Measurements from ENCODE around the gene MSI2. TPM values are rescaled to one million over a fixed set of nuclear protein-coding genes. Genes with fewer than 3 reads are reported as not detected.
A peak's percentile ranks its signal among the peaks of the same experiment; 100 is the strongest.

MSI2 gene
- total RNA-seq, 1 donor from 2014 or later: 31.3 TPM

DNA sequence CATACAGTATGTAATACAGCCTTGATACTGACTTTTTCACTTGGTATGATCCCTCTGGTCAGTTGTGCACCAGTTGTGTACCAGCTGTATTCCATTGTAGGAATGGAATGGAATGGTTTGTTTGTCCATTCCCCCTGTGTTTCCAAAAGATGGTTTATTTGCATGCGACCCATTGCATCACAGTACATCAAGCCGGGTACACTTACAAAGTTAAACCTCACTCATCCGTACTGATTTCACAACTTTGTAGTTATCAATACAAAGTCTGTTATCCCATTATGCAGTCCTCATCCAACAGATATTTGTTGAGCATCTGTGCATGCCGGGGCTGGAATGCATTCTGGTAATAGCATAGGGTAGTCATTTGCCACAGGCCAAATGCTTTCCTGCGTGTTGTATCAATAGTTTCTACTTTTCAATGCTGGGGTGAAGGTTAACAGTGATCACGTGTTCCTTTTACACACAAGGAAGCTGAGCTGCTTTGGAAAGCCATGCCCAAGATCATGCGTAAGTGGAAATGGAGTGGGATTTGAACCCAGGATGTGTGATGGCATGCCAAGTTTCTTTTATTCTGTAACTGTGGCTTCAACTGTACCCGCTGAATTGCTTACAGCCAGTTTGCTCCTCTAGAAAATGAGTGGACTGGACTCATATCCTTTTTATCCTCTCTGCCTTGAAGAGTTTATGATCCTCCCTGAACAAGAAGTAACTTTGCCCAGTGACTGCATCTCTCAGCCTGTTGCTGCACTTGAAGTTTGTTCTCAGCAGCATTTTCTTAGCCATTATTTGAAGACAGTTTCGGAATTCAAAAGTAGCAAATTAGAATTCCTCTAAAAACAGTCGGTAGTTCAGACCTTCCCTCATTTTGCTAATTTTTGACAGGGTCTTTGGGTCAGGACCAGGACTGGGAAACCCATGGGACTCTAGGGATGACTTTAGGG, 260.2 kb downstream of the MSI2 start:
- DNase-seq: no peak
- Histone ChIP-seq H3K4me1 (peaks cover 8% of the 10 kb centered on the region), H3K27me3 (no peaks in the 10 kb centered on the region), H3K27ac (no peak overlapping the region), H3K9me3 (no peaks in the 10 kb centered on the region), H3K36me3 (no peaks in the 10 kb centered on the region), H3K4me3 (no peak overlapping the region)
- intact Hi-C loops (cut with DNase I): no loop called here
- TF ChIP-seq CTCF (IDR thresholded peaks at IDR 0.05): no peak
- no peak for ATAC-seq

DNA sequence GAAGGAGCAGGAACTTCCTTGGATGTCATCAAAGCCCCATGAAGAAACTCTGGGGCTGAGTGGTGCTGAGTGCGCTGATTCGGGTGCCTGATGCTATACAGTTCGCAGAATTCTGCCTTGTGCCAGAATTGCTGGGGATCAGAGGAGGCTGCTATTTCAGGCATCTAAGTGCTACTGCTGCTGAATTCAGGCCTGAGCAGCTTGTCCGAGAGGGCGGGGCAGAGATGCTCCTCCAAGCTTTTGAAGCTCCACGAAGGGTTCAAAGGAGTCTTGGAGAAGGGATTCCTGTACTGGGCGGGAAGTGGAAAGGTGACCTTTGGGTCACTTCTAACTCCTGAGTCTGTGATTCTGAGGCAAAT, 260.9 kb downstream of the MSI2 start:
- ATAC-seq (no peak), DNase-seq (no peak)
- TF ChIP-seq CTCF (IDR thresholded peaks at IDR 0.05): no peak
- no peak overlapping the region for H3K27ac ChIP-seq
- no peaks in the 10 kb centered on the region for H3K36me3 ChIP-seq
- no peak overlapping the region for H3K4me3 ChIP-seq
- H3K27me3 ChIP-seq: no peaks in the 10 kb centered on the region
- no peaks in the 10 kb centered on the region for H3K9me3 ChIP-seq
- peaks cover 8% of the 10 kb centered on the region for H3K4me1 ChIP-seq
- intact Hi-C loops (cut with DNase I): no loop called here

DNA sequence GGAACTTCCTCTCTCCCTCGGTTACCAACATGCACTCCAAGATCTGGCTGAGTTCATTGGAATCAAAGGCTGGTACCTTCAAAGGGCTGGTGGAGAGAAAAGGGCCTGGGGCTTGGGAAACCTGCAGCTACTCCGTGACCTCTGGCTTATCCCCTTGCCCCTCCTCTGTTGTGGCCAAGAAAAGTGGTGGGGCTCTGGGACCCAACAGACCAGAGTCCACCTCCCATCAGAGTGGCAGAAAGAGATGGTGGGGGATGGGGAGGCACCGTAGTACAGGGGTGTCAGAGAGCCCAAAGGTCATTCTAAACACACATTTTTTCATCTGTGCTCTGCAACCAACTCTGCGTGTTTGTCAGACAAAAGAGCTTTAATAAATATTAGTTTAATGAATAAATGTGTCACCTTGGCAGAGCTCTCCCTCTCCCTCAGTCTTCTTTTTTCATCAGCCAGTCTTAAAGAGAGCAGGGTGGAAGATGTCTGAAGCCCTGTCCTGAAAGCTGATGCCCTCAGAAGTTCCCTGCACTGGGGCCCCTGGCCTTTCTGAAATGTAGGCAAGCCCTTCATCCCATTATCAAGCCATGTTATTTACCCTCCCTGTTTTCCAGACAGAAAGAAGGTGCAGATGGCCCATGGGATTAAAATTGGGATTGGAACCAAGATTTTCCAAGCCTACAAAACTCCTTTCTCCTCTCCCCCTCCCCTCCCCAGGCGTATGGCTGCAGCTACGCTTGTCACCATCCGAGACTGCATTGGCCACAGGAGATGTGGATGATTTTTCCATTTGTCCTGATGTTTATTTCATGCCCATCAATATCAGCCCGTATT, 261.5 kb downstream of the MSI2 start:
- no peak for ATAC-seq

DNA sequence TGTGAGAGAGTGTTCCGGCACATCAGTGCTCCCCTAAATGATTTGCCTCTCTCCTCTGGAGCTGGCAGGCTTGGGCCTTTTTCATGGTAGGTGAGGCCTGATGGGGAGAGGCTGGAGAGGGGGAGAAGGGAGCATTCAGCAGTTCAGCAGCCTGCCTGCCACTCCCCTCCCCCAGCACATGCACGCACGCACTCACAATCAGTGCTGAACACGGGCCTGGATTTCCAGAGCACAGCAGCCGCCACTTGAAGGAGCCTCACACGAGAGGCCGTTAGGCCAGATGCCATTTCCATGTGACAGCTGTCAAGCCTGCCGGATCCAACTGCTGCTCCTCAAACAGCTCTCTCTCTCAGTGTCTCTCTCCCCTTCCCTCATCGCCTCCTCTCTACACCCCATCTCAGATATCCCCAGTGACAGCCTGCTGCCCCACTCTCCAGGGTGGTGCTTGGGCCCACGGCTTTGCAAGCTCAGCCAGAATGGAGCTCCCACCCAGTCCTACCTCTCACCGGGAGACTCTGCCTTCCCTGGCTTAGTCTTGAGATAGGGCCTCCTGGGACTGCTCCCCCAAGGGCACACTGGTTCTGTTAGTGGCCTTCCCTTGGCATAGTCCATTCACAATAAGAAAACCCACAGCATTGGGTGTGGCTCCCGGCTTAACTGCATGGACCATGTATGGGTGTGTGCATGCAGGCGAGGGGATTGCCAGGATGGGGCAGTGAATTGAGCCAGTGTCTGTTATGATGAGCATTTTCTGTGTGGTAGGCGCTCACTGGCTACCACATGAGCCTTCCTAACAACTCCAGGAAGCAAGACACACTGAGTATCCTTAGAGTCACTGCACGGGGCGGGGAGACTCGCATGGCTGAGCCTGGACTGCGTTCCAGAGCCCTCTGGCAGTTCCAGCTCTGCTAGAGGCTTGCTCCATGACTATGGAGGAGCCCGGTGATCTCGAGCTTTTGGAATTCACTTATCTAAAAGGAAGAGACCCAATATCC, 262.6 kb downstream of the MSI2 start:
- ATAC-seq (peak; percentile 54), DNase-seq (no peak)
- Histone ChIP-seq H3K36me3 (no peaks in the 10 kb centered on the region), H3K27ac (no peak overlapping the region), H3K4me1 (peaks cover 3% of the 10 kb centered on the region), H3K27me3 (no peaks in the 10 kb centered on the region), H3K9me3 (no peaks in the 10 kb centered on the region), H3K4me3 (no peak overlapping the region)
- TF ChIP-seq CTCF (IDR thresholded peaks at IDR 0.05): no peak
- intact Hi-C loops (cut with DNase I): no loop called here

More for the DNA sequence above, 261.5 kb downstream of the MSI2 start:
- TF ChIP-seq CTCF (IDR thresholded peaks at IDR 0.05): no peak
- DNase-seq: no peak
- Histone ChIP-seq H3K27me3 (no peaks in the 10 kb centered on the region), H3K4me1 (peaks cover 8% of the 10 kb centered on the region), H3K27ac (no peak overlapping the region), H3K36me3 (no peaks in the 10 kb centered on the region), H3K4me3 (no peak overlapping the region), H3K9me3 (no peaks in the 10 kb centered on the region)
- intact Hi-C loops (cut with DNase I): no loop called here

DNA sequence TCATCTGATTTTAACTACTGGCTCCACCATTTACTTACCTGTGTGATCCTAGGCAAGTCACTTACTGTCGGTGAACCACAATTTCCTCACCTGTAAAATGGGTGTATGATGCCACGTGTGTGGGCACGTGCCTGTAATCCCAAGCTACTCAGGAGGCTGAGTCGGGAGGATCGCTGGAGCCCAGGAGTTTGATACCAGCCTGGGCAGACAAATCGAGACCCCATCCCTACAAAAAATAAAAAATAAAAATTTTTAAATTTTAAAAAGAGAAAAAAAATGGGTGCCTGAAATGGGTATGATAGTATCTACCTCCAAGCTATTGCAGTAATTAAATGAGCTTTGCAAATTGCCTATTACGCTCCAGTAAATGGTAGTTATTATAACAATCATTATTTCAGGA, 263.5 kb downstream of the MSI2 start:
- Histone ChIP-seq H3K9me3 (no peaks in the 10 kb centered on the region), H3K27ac (no peak overlapping the region), H3K4me1 (peaks cover 9% of the 10 kb centered on the region), H3K36me3 (no peaks in the 10 kb centered on the region), H3K27me3 (no peaks in the 10 kb centered on the region), H3K4me3 (no peak overlapping the region)
- no peak for TF ChIP-seq CTCF (IDR thresholded peaks at IDR 0.05)
- ATAC-seq (no peak), DNase-seq (no peak)
- intact Hi-C loops (cut with DNase I): no loop called here

Data from upper lobe of right lung (tissue), 1 donor.